MM.1S (cell line): ENCODE measurements around the gene MYF6.

Source experiments
- DNase-seq: peaks from one replicate; pipeline ENCODE4 v3.0.0-alpha.2; 2015
- H2AFZ ChIP-seq: fragments of 300-600 bp; sonication (generic); 2 replicates; pipeline ENCODE4 v1.6.0; 2016; ENCODE audit warnings: antibody characterized with exemption, low read length
- H3F3A ChIP-seq: fragments of 300-600 bp; sonication (generic); 2 replicates; pipeline ENCODE4 v1.6.1; 2016; ENCODE audit warnings: mild to moderate bottlenecking, antibody characterized with exemption, low read length, moderate library complexity, mixed read lengths; ENCODE audit not compliant: insufficient read depth
- H3K27ac ChIP-seq: fragments of 300-600 bp; sonication (generic); 2 replicates; pipeline ENCODE4 v1.5.1; 2016; ENCODE audit warnings: mild to moderate bottlenecking, low read length
- H3K27me3 ChIP-seq: fragments of 300-600 bp; sonication (generic); replicated peaks from 2 replicates; pipeline ENCODE4 v1.6.0; 2016; ENCODE audit warnings: low read length; ENCODE audit not compliant: insufficient read depth
- H3K36me3 ChIP-seq: fragments of 300-600 bp; sonication (generic); replicated peaks from 2 replicates; pipeline ENCODE4 v1.6.1; 2016; ENCODE audit warnings: mild to moderate bottlenecking, low read length, mixed read lengths; ENCODE audit not compliant: insufficient read depth
- H3K4me1 ChIP-seq: fragments of 300-600 bp; sonication (generic); 2 replicates; pipeline ENCODE4 v1.6.1; 2016; ENCODE audit warnings: low read length, mixed read lengths
- H3K4me2 ChIP-seq: fragments of 300-600 bp; sonication (generic); 2 replicates; pipeline ENCODE4 v1.6.0; 2016; ENCODE audit warnings: low read depth, low read length
- H3K4me3 ChIP-seq: fragments of 300-600 bp; sonication (generic); 2 replicates; pipeline ENCODE4 v1.5.1; 2016; ENCODE audit warnings: low read length, mixed read lengths
- H3K79me2 ChIP-seq: fragments of 300-600 bp; sonication (generic); 2 replicates; pipeline ENCODE4 v1.6.1; 2016; ENCODE audit warnings: mixed run types, low read length, mixed read lengths
- H3K9ac ChIP-seq: fragments of 300-600 bp; sonication (generic); 2 replicates; pipeline ENCODE4 v1.6.1; 2016; ENCODE audit warnings: low read length, mixed read lengths
- H3K9me2 ChIP-seq: fragments of 300-600 bp; sonication (generic); replicated peaks from 2 replicates; pipeline ENCODE4 v1.6.1; 2016; ENCODE audit warnings: mild to moderate bottlenecking, low read length, mixed read lengths; ENCODE audit not compliant: insufficient read depth
- H3K9me3 ChIP-seq: fragments of 300-600 bp; sonication (generic); replicated peaks from 2 replicates; pipeline ENCODE4 v1.6.1; 2016; ENCODE audit warnings: mild to moderate bottlenecking, low read length, mixed read lengths; ENCODE audit not compliant: insufficient read depth
- H4K20me1 ChIP-seq: fragments of 300-600 bp; sonication (generic); 2 replicates; pipeline ENCODE4 v1.6.1; 2016; ENCODE audit warnings: mild to moderate bottlenecking, low read length, moderate library complexity, mixed read lengths; ENCODE audit not compliant: insufficient read depth
- EZH2 ChIP-seq: fragments of 300-600 bp; sonication (generic); optimal IDR thresholded peaks from 2 replicates; pipeline ENCODE3; 2017; ENCODE audit warnings: low read depth, mild to moderate bottlenecking, antibody characterized with exemption, low read length, mixed read lengths
- EZH2phosphoT487 ChIP-seq: fragments of 300-600 bp; sonication (generic); IDR thresholded peaks from 2 replicates; pipeline ENCODE4 v1.6.1; 2018; ENCODE audit warnings: antibody characterized with exemption, low read length
- TF ChIP-seq, protein P1 (sequence below): fragments of 300-600 bp; sonication (generic); IDR thresholded peaks from 2 replicates; pipeline ENCODE4 v1.5.1; 2016; ENCODE audit warnings: antibody characterized with exemption, low read length, mixed read lengths

Gene MYF6

DNA sequence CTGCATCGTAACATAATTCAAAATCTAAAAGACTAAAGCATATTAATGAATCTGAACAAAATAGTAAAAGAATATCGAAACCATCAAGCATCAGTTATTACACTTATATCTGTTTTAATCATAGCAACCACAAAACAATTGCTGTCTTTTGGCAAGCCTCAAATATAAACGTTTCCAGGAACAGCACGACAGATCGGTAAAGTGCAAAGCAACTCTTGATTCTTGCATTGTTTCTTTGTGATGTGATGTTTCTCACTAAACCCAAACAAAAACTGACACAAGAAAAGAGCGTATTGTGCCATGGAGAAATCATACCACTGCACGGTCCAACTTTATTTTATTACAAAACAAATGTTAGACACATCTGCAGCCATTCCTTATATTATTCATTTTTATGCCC is 9.2 kb upstream of the MYF6 start:
- no peak overlapping the region for H3K4me2 ChIP-seq

DNA sequence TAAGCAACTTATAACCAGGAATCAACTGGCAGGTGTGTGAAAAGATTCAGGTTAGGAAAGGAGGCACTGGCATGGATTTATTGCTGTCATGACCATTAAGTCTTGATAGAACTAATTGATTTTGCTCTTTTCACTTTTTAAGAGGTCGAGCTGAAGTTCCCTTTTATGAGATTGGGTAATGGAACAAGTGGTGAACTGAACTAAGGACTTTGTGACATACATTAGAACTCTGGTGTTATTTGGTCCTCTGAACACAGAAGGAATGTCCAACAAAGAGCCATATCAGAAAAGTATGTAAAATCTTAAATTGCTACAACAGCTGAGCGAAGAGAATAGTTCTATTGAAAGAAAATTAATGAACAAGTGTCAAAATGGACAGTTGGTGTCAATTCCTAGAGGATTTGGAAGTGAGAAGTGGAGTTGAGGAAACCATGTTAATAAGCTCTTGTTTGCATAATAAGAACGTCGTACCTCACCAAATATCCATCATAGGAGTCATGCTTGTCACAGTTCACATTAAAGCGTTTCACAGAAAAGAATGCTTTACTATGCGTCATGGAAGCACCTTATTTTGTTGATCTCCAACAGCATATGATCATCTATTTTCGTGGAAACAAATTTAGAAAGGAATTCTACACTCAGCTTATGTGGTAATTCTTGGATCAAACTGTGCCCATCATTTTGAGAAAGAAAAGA is 8.4 kb upstream of the MYF6 start:
- no peaks in the 10 kb centered on the region for H3K27me3 ChIP-seq
- TF ChIP-seq EZH2phosphoT487 (no peak), EZH2 (no peak)
- TF ChIP-seq, protein P1, sequence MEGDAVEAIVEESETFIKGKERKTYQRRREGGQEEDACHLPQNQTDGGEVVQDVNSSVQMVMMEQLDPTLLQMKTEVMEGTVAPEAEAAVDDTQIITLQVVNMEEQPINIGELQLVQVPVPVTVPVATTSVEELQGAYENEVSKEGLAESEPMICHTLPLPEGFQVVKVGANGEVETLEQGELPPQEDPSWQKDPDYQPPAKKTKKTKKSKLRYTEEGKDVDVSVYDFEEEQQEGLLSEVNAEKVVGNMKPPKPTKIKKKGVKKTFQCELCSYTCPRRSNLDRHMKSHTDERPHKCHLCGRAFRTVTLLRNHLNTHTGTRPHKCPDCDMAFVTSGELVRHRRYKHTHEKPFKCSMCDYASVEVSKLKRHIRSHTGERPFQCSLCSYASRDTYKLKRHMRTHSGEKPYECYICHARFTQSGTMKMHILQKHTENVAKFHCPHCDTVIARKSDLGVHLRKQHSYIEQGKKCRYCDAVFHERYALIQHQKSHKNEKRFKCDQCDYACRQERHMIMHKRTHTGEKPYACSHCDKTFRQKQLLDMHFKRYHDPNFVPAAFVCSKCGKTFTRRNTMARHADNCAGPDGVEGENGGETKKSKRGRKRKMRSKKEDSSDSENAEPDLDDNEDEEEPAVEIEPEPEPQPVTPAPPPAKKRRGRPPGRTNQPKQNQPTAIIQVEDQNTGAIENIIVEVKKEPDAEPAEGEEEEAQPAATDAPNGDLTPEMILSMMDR = no peak
- no peak for DNase-seq
- H3K9ac ChIP-seq = no peak overlapping the region
- no peaks in the 10 kb centered on the region for H3K36me3 ChIP-seq
- peaks cover 10% of the 10 kb centered on the region for H3K4me1 ChIP-seq
- H4K20me1 ChIP-seq = no peaks in the 10 kb centered on the region
- H3K9me2 ChIP-seq = no peaks in the 10 kb centered on the region
- no peak overlapping the region for H3K4me2 ChIP-seq
- no peak overlapping the region for H3K4me3 ChIP-seq
- H3K27ac ChIP-seq = no peak overlapping the region
- H3K9me3 ChIP-seq = no peaks in the 10 kb centered on the region
- H2AFZ ChIP-seq = no peak overlapping the region
- H3F3A ChIP-seq = peaks cover 18% of the 10 kb centered on the region
- no peaks in the 10 kb centered on the region for H3K79me2 ChIP-seq

More for the DNA sequence above, 9.2 kb upstream of the MYF6 start:
- Histone ChIP-seq H3F3A (peaks cover 11% of the 10 kb centered on the region), H4K20me1 (no peaks in the 10 kb centered on the region), H3K27ac (no peak overlapping the region), H3K9me2 (no peaks in the 10 kb centered on the region), H3K4me1 (peaks cover 3% of the 10 kb centered on the region; the same call in 1 of the 2 replicates), H3K9me3 (no peaks in the 10 kb centered on the region), H3K27me3 (no peaks in the 10 kb centered on the region), H3K79me2 (no peaks in the 10 kb centered on the region), H2AFZ (no peak overlapping the region), H3K9ac (no peak overlapping the region), H3K4me3 (no peak overlapping the region), H3K36me3 (no peaks in the 10 kb centered on the region)
- TF ChIP-seq EZH2phosphoT487 (no peak), EZH2 (no peak)
- TF ChIP-seq, protein P1 = no peak
- no peak for DNase-seq

DNA sequence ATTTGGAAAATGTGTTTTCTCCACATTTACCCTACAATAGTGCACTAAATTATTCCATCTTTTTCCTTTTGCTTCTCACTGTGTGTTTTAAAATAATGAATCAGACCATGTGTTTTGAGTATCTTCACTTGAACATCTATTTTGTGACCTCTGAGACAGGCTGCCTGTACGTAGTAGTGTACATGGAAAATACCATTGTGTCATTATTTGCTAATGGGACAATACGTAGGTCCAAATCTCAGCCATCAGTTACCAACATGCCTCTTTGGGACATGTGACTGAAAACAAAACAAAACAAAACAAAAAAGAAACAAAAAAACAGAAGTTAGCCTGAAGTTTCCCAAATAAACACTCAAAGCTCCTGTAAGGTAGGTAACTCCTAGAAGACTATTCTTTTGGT is 7.1 kb upstream of the MYF6 start:
- no peak overlapping the region for H2AFZ ChIP-seq
- H3K9me2 ChIP-seq = no peaks in the 10 kb centered on the region
- peaks cover 13% of the 10 kb centered on the region for H3K4me1 ChIP-seq
- DNase-seq = no peak
- H3K9ac ChIP-seq = no peak overlapping the region
- no peaks in the 10 kb centered on the region for H3K9me3 ChIP-seq
- TF ChIP-seq EZH2 = no peak
- TF ChIP-seq, protein P1 = no peak
- TF ChIP-seq EZH2phosphoT487 = no peak
- no peak overlapping the region for H3K27ac ChIP-seq
- H3F3A ChIP-seq = peaks cover 18% of the 10 kb centered on the region
- no peaks in the 10 kb centered on the region for H3K36me3 ChIP-seq
- H3K79me2 ChIP-seq = no peaks in the 10 kb centered on the region
- H3K4me3 ChIP-seq = no peak overlapping the region
- no peak overlapping the region for H3K4me2 ChIP-seq
- no peaks in the 10 kb centered on the region for H4K20me1 ChIP-seq
- H3K27me3 ChIP-seq = no peaks in the 10 kb centered on the region
